NT2/D1 (cell line): ENCODE data around the gene DCDC2.

Experiments
- SUZ12 ChIP-seq: IDR thresholded peaks from 2 replicates; pipeline ENCODE4 v1.6.1; 2011; ENCODE audit not compliant: insufficient read length, insufficient read depth; ENCODE audit errors: extremely low read depth
- YY1 ChIP-seq: IDR thresholded peaks from 2 replicates; pipeline ENCODE4 v1.6.1; 2011; ENCODE audit not compliant: insufficient read length, insufficient read depth
- ZNF274 ChIP-seq: IDR thresholded peaks from 2 replicates; pipeline ENCODE4 v1.6.1; 2011; ENCODE audit warnings: mild to moderate bottlenecking, low read depth, low read length

- no peak for TF ChIP-seq ZNF274
- no peak for TF ChIP-seq YY1
- no peak for TF ChIP-seq SUZ12
These were observed 43.6 kb upstream of the DCDC2 start for GRCh38 chr6:24401458-24401857.
